RWPE2 (cell line): ENCODE data around the gene SFMBT2.

ENCODE experiments used
- ATAC-seq: fragments of 200-7000 bp; cut with Tn5 transposase; 3 replicates; pipeline ENCODE4 v1.9.1; 2021; ENCODE audit warnings: low read depth
- DNase-seq: peaks from one replicate; pipeline ENCODE4 v3.0.0-alpha.2; 2020; ENCODE audit warnings: low spot score
- H3K27ac ChIP-seq: fragments of 450-650 bp; 2 replicates; pipeline ENCODE4 v1.5.1; 2017; ENCODE audit warnings: mild to moderate bottlenecking; ENCODE audit not compliant: poor library complexity, severe bottlenecking
- H3K27me3 ChIP-seq: fragments of 250-450 bp; sonication (Bioruptor Pico); 2 replicates; pipeline ENCODE4 v1.5.1; 2021; ENCODE audit warnings: mild to moderate bottlenecking, moderate library complexity; ENCODE audit not compliant: insufficient read depth, poor library complexity, severe bottlenecking
- H3K36me3 ChIP-seq: fragments of 250-450 bp; sonication (Bioruptor Pico); 2 replicates; pipeline ENCODE4 v1.5.1; 2020; ENCODE audit warnings: low read depth, mild to moderate bottlenecking, moderate library complexity
- H3K4me1 ChIP-seq: fragments of 250-450 bp; sonication (Bioruptor Pico); 2 replicates; pipeline ENCODE4 v1.5.1; 2021; ENCODE audit warnings: mild to moderate bottlenecking, moderate library complexity; ENCODE audit not compliant: insufficient read depth, poor library complexity, severe bottlenecking
- H3K4me3 ChIP-seq: fragments of 250-450 bp; sonication (Bioruptor Pico); 2 replicates; pipeline ENCODE4 v1.5.1; 2021; ENCODE audit warnings: mild to moderate bottlenecking, moderate library complexity; ENCODE audit not compliant: severe bottlenecking
- H3K9me3 ChIP-seq: fragments of 250-450 bp; sonication (Bioruptor Pico); 2 replicates; pipeline ENCODE4 v1.5.1; 2021; ENCODE audit warnings: mild to moderate bottlenecking, moderate library complexity; ENCODE audit not compliant: severe bottlenecking
- CTCF ChIP-seq: fragments of 450-650 bp; IDR thresholded peaks from one replicate; pipeline ENCODE4 v1.5.1; 2017; ENCODE audit warnings: mild to moderate bottlenecking, moderate library complexity; ENCODE audit not compliant: poor library complexity, severe bottlenecking

The SFMBT2 gene

GRCh38 chr10:7296648-7297047 is 114.2 kb downstream of the SFMBT2 start:
- Histone ChIP-seq H3K27ac (no peak overlapping the region), H3K27me3 (no peaks in the 10 kb centered on the region), H3K9me3 (no peaks in the 10 kb centered on the region), H3K36me3 (no peaks in the 10 kb centered on the region), H3K4me3 (no peak overlapping the region), H3K4me1 (peaks cover under 1% of the 10 kb centered on the region)
- DNase-seq = no peak
- no peak for ATAC-seq
- TF ChIP-seq CTCF = no peak

GRCh38 chr10:7296076-7296475 is 114.8 kb downstream of the SFMBT2 start:
- no peaks in the 10 kb centered on the region for H3K4me1 ChIP-seq
- H3K27ac ChIP-seq = no peak overlapping the region
- no peak overlapping the region for H3K4me3 ChIP-seq
- no peak for ATAC-seq
- TF ChIP-seq CTCF = no peak
- H3K36me3 ChIP-seq = no peaks in the 10 kb centered on the region
- no peaks in the 10 kb centered on the region for H3K9me3 ChIP-seq
- no peak for DNase-seq
- no peaks in the 10 kb centered on the region for H3K27me3 ChIP-seq

GRCh38 chr10:7293378-7293920 is 117.4 kb downstream of the SFMBT2 start:
- Histone ChIP-seq H3K27ac (no peak overlapping the region), H3K4me1 (no peaks in the 10 kb centered on the region), H3K36me3 (no peaks in the 10 kb centered on the region), H3K4me3 (no peak overlapping the region), H3K27me3 (no peaks in the 10 kb centered on the region), H3K9me3 (no peaks in the 10 kb centered on the region)
- ATAC-seq (no peak), DNase-seq (no peak)
- TF ChIP-seq CTCF = no peak

GRCh38 chr10:7291487-7292270 is 119.2 kb downstream of the SFMBT2 start:
- Histone ChIP-seq H3K27me3 (no peaks in the 10 kb centered on the region), H3K4me3 (no peak overlapping the region), H3K27ac (no peak overlapping the region), H3K4me1 (no peaks in the 10 kb centered on the region), H3K9me3 (no peaks in the 10 kb centered on the region), H3K36me3 (no peaks in the 10 kb centered on the region)
- no peak for TF ChIP-seq CTCF
- ATAC-seq (no peak), DNase-seq (no peak)
